ENCODE measurements around the gene C22orf23. TPM values are rescaled to one million over a fixed set of nuclear protein-coding genes. Genes with fewer than 3 reads are reported as not detected.

Gene C22orf23
- total and polyA plus RNA-seq, 2 of the 13 experiments (the other 11 are each of a cell fraction or from before 2014, with no cell fraction given) = 0.21 to 0.24 TPM

- TF ChIP-seq KMT2B (CRISPR knock-in tag; IDR thresholded peaks at IDR 0.05) = peak; percentile 84
- TF ChIP-seq HES4 (CRISPR knock-in tag; IDR thresholded peaks at IDR 0.05; ENCODE audit: borderline replicate concordance) = no peak
- no peak for TF ChIP-seq NFIC (IDR thresholded peaks at IDR 0.05; ENCODE audit: low read length)
- no peak for TF ChIP-seq ZNF292 (CRISPR knock-in tag; IDR thresholded peaks at IDR 0.05; ENCODE audit: borderline replicate concordance, low read depth)
- TF ChIP-seq ZNF737 (CRISPR knock-in tag; IDR thresholded peaks at IDR 0.05; ENCODE audit: borderline replicate concordance) = no peak
- peak; percentile 43 for TF ChIP-seq CTCF (CRISPR knock-in tag; IDR thresholded peaks at IDR 0.05)
- no peak for TF ChIP-seq ZBTB44 (CRISPR knock-in tag; IDR thresholded peaks at IDR 0.05)
- 0 out of 2 replicates have a peak, but pooled peaks have one; percentile 53 for TF ChIP-seq THRA (CRISPR knock-in tag; IDR thresholded peaks at IDR 0.05; ENCODE audit: borderline replicate concordance)
- TF ChIP-seq ZNF18 (CRISPR knock-in tag; IDR thresholded peaks at IDR 0.05; ENCODE audit: insufficient replicate concordance) = no peak
- peak; percentile 66 for TF ChIP-seq HDAC2 (CRISPR knock-in tag; IDR thresholded peaks at IDR 0.05)
- TF ChIP-seq NR2F1 (CRISPR knock-in tag; IDR thresholded peaks at IDR 0.05) = no peak
- TF ChIP-seq MYC (CRISPR knock-in tag; IDR thresholded peaks at IDR 0.05; ENCODE audit: borderline replicate concordance) = peak; percentile 73
- no peak for TF ChIP-seq GMEB2 (CRISPR knock-in tag; IDR thresholded peaks at IDR 0.05; ENCODE audit: low read depth)
- no peak for TF ChIP-seq ZNF530 (CRISPR knock-in tag; IDR thresholded peaks at IDR 0.05; ENCODE audit: low read depth)
- no peak for TF ChIP-seq ZNF766 (CRISPR knock-in tag; IDR thresholded peaks at IDR 0.05; ENCODE audit: borderline replicate concordance)
- no peak for TF ChIP-seq ZBTB2 (CRISPR knock-in tag; IDR thresholded peaks at IDR 0.05; ENCODE audit: low read depth)
- no peak for TF ChIP-seq NFRKB (IDR thresholded peaks at IDR 0.05)
- TF ChIP-seq SP2 (CRISPR knock-in tag; IDR thresholded peaks at IDR 0.05) = peak; percentile 32; the same call in 1 of the 2 replicates
- TF ChIP-seq CBFB (CRISPR knock-in tag; IDR thresholded peaks at IDR 0.05) = peak; percentile 43; the same call in 1 of the 2 replicates
These were observed at the start of gene C22orf23, which contains the start of gene POLR2F (continued) for GRCh38 chr22:37953437-37954179.

All from HepG2 (cell line).